HCEC 1CT (cell line): ENCODE results near the gene MED10.

Experiments
- DNase-seq: peaks from one replicate; pipeline ENCODE4 v3.0.0-alpha.2; 2017

MED10 gene

GRCh38 chr5:6348476-6349000, 29.8 kb downstream of the MED10 start:
- DNase-seq = no peak

GRCh38 chr5:6347673-6348072, 30.7 kb downstream of the MED10 start:
- DNase-seq = no peak

GRCh38 chr5:6347165-6347564, 31.2 kb downstream of the MED10 start:
- no peak for DNase-seq

- no peak for DNase-seq
These were observed 33.8 kb downstream of the MED10 start for GRCh38 chr5:6344593-6344989.

- no peak for DNase-seq
These were observed 34.3 kb downstream of the MED10 start for GRCh38 chr5:6343951-6344592.

GRCh38 chr5:6342689-6343315, 35.5 kb downstream of the MED10 start:
- DNase-seq = no peak

- no peak for DNase-seq
These were observed 38.2 kb downstream of the MED10 start for GRCh38 chr5:6340100-6340499.

- DNase-seq = no peak
These were observed 39.5 kb downstream of the MED10 start for GRCh38 chr5:6338871-6339270.

GRCh38 chr5:6338135-6338534, 40.2 kb downstream of the MED10 start:
- DNase-seq = no peak

GRCh38 chr5:6333182-6333905, 45.0 kb downstream of the MED10 start:
- DNase-seq = no peak

- DNase-seq = no peak
These were observed 50.2 kb downstream of the MED10 start for GRCh38 chr5:6328173-6328572.

- DNase-seq = no peak
These were observed 51.6 kb downstream of the MED10 start for GRCh38 chr5:6326776-6327175.

GRCh38 chr5:6322163-6322713, 56.1 kb downstream of the MED10 start:
- DNase-seq = no peak
